ENCODE data around the gene LRP1B.

The LRP1B gene

DNA sequence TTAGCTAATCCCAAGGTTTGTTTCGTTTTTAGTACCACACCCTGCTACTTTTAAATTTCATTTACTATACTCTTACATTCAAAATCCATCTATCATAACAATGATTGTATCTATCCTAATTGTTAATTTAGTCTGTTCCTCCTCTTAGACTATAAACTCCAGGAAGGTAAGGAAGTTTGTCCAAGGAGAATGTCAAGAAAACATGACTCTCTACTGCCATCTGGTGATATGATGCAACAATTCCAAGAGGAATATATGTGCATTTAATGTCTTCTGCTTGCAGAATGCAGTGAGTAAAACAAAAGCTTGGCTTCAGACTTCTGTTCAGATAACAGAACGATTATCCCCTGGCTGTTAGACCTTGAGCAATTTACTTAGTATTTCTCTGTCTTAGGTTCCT, 1267.1 kb downstream of the LRP1B start:
- DNase-seq (ENCODE audit: low spot score) = peak; percentile 7
- TF ChIP-seq, protein P1, sequence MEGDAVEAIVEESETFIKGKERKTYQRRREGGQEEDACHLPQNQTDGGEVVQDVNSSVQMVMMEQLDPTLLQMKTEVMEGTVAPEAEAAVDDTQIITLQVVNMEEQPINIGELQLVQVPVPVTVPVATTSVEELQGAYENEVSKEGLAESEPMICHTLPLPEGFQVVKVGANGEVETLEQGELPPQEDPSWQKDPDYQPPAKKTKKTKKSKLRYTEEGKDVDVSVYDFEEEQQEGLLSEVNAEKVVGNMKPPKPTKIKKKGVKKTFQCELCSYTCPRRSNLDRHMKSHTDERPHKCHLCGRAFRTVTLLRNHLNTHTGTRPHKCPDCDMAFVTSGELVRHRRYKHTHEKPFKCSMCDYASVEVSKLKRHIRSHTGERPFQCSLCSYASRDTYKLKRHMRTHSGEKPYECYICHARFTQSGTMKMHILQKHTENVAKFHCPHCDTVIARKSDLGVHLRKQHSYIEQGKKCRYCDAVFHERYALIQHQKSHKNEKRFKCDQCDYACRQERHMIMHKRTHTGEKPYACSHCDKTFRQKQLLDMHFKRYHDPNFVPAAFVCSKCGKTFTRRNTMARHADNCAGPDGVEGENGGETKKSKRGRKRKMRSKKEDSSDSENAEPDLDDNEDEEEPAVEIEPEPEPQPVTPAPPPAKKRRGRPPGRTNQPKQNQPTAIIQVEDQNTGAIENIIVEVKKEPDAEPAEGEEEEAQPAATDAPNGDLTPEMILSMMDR (IDR thresholded peaks at IDR 0.05; ENCODE audit: extremely low read depth, missing control alignments) = peak; percentile 47

DNA sequence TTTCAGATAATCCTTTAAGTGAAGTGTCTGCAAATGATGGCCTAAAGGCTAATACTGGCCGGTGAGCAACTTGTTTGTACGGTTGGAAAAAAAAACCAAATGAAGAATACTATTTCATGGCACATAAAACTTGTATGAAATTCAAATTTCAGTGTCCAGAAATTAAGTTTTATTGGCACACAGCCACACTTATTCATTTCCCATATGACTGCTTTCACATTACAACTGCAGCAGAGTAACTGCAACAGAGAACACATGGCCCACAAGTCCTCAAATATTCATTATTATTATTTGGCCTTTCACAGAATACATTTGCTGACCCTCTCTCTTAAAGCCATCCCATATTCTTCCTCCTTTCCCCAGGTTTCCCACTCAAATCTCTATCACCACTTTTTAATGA, 1268.6 kb downstream of the LRP1B start:
- TF ChIP-seq, protein P1 (IDR thresholded peaks at IDR 0.05; ENCODE audit: extremely low read depth, missing control alignments) = no peak
- no peak for DNase-seq (ENCODE audit: low spot score)

DNA sequence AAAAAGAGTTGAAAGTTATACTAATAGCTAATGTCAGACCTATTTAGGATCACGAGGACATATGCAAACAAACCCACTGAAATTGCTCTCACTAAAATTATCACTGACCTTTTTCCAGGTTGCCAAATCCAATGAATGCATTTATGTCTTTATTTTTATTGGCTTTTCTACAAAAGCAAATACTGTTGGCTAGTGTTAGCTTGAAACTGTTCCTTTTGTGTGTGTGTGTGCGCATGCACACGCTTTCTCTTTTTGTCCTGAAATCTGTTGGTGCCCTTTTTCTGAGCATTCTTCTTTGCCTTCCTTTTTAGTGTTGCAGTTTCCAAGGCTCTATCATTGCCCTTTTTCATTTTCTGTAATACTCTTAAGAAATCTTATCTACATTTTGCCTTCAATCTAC, 1269.2 kb downstream of the LRP1B start:
- TF ChIP-seq, protein P1 (IDR thresholded peaks at IDR 0.05; ENCODE audit: extremely low read depth, missing control alignments) = no peak
- DNase-seq (ENCODE audit: low spot score) = no peak

DNA sequence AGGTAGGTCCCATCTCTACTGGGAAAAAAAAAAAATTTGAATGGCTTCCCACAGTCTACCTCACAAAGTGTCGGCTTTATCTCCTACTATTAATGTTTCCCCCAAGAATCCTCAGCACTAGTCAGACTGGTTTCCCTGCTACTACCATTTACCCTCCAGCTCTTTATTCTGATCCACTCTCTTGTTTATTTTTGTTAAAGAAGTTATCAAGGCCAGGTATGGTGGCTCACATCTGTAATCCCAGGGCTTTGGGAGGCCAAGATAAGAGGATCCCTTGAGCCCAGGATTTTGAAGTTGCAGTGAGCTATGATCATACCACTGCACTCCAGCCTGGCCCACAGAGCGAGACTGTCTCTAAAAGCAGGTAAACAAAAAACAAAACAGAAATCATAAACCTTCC, 1275.3 kb downstream of the LRP1B start:
- no peak for DNase-seq (ENCODE audit: low spot score)
- TF ChIP-seq, protein P1 (IDR thresholded peaks at IDR 0.05; ENCODE audit: extremely low read depth, missing control alignments) = no peak

DNA sequence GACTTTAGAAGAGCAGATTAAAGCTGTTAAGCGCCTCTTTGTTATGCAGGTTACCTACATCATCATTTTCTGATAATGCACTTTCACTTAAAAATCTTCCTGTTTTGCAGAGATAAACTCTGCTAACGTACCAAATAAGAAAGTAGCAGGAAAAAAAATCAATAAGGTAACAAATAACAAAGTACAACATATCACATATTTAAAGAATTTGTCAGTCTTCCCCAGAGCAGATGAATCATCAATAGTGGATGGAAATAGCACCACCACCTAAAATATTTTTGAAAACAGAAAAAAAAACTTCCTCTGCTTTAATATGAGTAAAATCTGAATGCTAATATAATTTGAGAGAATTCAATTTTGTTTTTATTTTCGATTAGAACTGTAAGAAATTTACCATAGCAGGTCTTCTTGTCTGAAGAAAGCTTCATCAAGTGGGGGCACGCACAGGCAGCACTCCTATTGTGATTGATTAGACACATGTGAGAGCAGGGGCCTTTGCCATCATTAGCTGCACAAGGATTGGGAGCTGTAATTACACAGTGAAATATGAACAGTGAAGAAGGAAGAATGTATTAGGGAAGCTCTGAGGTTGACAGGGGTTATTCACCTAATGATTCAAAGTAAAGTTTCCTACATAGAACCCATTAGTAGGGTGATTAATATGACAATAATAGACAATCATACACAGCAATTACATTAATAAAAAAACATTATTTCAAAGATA, 1279.4 kb downstream of the LRP1B start:
- TF ChIP-seq, protein P1 (IDR thresholded peaks at IDR 0.05; ENCODE audit: extremely low read depth, missing control alignments) = no peak
- DNase-seq (ENCODE audit: low spot score) = no peak

DNA sequence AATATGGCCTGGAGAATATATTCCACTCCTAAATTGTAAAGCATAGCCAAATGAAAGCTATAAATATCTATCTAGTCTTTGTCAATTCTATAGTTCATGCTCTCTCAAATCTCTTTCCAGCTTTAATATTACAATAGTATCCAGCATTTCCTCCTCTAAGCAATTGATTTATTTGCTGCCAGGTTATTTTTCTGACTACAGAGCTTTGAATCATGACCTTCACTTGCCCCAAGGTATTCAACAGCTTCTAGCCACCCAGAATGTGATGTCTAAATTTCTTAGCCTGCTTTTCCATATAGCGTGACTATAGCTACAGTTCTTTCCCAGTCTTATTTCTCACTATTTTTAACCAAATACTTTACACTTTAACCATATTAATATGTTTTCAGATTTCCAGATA, 1287.6 kb downstream of the LRP1B start:
- TF ChIP-seq, protein P1 (IDR thresholded peaks at IDR 0.05; ENCODE audit: extremely low read depth, missing control alignments) = no peak
- DNase-seq (ENCODE audit: low spot score) = no peak

DNA sequence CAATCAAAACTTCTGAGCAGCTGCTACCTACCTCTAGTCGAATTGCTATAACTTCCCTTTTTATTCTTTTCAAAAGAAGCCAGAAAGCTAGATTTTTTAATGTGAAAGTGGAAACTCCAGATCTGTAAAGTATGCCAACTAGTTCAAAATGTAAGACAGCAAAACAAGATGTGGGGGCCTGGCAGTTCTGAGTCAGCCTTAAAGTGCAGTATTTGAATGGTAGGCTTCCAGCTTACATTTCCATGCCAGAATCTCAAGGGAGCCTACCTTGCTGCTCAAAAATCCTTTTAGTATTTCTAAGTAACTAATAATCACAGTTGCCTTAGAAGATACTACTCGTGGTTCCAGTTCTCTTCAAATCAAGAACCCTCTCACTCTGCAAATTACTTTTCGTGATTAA, 1288.7 kb downstream of the LRP1B start:
- TF ChIP-seq, protein P1 (IDR thresholded peaks at IDR 0.05; ENCODE audit: extremely low read depth, missing control alignments) = no peak
- no peak for DNase-seq (ENCODE audit: low spot score)

Measured in GM20000 (cell line).